Stimulated activated CD4-positive, alpha-beta T cell treated with anti-CD3 and anti-CD28 coated beads, Interleukin-1b, Interleukin-23, amount 100 ng/mL, for 48 hours (primary cell): ENCODE data around the gene OR5D14.

Experiments
- DNase-seq: peaks from one replicate; pipeline ENCODE4 v3.0.0-alpha.2; 2020

Gene OR5D14

DNA sequence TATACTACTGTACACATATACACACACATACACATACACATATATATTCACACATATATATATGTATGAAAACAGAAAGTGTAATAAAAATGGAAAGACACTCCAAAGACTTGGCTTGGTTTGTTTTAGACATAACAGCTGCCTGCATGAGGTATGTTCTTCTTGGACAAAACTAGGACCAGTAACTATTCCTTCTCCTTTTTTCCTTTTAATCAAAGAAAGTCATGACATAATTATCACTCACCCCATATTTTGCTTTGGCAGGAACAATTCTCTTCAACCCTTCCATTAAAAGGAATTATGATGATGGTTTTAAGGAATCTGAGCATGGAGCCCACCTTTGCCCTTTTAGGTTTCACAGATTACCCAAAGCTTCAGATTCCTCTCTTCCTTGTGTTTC lies at the start of gene OR5D14:
TSS of gene OR5D14 (plus strand) at position 301 of the 400 bp plus-strand sequence. CDS start at position 301, 0 bp downstream.
- DNase-seq, result no peak

DNA sequence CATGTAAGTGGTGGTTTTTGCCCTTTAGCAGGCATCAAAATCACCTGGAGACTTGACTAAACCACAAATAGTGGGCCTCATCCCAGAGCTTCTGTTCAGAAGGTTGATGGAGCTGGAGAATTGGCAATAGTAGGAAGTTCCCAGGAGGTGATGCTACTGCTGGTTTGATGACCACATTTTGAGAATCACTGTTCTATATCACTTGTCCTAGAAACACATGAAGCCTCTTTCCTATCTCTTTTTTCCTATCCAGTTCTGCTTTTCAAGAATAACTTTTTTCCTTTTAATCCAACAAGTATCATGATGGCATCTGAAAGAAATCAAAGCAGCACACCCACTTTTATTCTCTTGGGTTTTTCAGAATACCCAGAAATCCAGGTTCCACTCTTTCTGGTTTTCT lies 22.2 kb upstream of the OR5D14 start, which contains the start of gene OR5D13:
TSS of gene OR5D13 (plus strand) at position 301 of the 400 bp plus-strand sequence. CDS start at position 301, 0 bp downstream.
- no peak for DNase-seq

DNA sequence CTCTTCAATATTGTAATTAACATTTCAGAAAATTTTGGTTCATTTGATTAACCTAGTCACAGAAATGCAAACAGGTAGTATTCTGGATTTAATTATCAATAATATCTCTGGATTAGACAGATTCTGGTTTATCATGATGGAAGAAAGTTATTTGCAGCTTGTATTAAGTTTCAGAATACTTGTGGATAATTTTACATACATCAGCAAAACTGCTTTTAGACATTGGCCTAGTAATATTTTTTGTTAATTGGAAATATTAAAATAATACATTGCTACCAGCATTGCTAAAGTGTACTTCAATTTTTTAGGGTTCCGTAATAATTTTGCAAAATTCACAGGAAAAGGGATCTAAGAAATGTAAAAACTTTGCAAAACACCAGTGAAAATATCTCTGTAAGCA lies 3.8 kb upstream of the OR5D14 start:
- DNase-seq, result no peak

DNA sequence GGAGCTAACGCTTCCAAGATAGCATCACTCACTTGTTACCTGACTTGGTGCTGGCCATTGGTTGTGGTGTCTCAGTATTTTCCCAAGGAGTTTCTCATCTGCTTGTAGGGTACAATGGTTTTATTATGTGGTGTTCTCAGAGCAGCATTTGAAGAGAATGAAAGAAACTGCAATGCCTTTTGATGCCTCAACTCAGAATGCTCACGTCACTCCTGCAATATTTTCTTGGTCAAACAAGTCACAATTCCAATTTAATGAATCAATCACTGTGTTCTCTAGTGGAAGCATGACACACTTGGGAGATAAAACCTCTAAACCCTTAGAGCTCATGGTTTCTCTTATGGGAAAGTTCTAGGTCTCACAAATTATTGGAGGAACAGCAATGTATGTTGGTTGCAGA lies 2.0 kb upstream of the OR5D14 start:
- no peak for DNase-seq

DNA sequence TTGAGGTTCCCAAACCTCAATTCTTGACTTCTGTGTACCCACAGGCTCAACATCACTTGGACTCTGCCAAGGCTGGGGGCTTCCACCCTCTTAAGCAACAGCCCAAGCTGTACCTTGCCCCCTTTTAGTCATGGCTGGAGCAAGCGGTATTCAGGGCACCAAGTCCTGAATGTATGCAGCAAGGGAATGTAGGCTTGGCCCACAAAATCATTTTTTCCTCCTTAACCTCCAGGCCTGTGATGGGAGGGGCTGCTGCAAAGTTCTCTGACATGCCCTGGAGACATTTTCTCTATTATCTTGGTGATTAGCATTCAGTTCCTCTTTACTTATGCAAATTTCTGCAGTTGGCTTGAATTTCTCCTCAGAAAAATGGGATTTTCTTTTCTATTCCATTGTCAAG lies 10.9 kb downstream of the OR5D14 start:
- no peak for DNase-seq

DNA sequence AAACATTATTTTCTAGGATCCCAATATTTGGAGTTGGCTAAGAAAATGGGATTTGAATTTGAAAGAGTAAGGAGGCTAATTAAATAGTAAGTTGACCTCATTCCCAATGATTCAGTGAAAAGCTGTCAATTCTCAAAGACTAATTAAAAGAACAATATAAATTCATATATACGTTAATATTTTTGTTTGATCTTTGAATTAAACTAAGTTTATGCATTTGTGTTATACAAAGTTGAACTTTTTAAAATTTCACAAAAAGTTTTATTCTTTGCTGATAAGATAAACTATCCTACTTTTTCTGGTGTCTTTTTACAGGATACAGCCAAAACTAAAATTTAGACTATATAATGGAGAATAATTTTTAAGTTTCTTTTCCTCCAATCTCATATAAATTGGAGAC lies 15.7 kb downstream of the OR5D14 start, which contains the start of gene OR5L1:
TSS of gene OR5L1 (plus strand) at position 301 of the 400 bp plus-strand sequence. CDS start 100 bp downstream, outside the sequence.
- no peak for DNase-seq

DNA sequence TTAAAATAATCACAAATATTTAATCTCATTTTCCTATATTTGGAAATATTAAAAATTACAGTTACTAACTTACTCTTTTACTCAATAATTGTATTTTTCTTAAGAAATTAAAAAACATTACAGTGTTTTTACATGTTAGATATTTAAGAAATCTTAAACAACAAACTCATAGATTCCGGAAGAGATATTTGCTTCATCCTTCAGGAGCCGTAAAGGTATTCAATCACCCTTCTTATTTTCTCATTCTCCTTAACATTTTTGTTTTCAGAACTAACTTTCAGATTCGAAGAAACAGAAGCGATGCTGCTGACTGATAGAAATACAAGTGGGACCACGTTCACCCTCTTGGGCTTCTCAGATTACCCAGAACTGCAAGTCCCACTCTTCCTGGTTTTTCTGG lies 24.0 kb downstream of the OR5D14 start, which contains the start of gene OR5D18:
TSS of gene OR5D18 (plus strand) at position 301 of the 400 bp plus-strand sequence. CDS start at position 301, 0 bp downstream.
- DNase-seq, result no peak

DNA sequence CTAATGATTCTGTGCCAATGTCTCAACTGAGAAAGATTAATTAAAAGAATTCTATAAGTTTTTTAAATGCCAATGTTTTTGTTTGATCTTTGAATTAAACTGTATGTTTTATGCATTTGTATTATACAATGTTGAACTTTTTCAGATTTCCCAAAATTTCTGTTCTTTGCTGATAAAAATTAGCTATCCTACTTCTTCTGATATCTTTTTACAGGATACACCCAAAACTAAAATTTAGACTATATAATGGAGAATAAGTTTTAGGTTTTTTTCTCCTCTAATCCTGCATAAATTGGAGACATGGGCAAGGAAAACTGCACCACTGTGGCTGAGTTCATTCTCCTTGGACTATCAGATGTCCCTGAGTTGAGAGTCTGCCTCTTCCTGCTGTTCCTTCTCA lies 31.6 kb downstream of the OR5D14 start, which contains the start of gene OR5L2:
TSS of gene OR5L2 (plus strand) at position 301 of the 400 bp plus-strand sequence. CDS start at position 301, 0 bp downstream.
- no peak for DNase-seq

DNA sequence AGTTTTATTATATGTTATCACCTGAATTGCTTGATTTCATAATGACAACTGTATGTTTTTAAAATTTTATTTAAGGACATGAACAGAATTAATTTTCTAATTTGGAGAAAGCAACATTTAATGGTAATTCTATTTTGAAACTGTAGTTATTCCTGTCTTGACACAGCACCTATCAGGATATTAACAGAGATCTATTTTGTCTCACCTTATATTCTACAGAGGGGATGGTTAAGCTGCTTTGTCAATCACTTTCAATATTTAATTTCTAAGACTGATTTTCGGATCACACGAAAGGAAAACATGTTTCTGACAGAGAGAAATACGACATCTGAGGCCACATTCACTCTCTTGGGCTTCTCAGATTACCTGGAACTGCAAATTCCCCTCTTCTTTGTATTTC lies 43.1 kb downstream of the OR5D14 start, which contains the start of gene OR5D16:
TSS of gene OR5D16 (plus strand) at position 301 of the 400 bp plus-strand sequence. CDS start at position 301, 0 bp downstream.
- DNase-seq, result no peak
